GM12873 (cell line): ENCODE measurements around the gene SAT1.

ENCODE experiments used
- TF ChIP-seq, protein P1 (sequence below): IDR thresholded peaks from 2 replicates; pipeline ENCODE4 v1.5.1; 2012; ENCODE audit warnings: low read depth, mild to moderate bottlenecking, moderate library complexity, low read length, control low read depth; ENCODE audit not compliant: insufficient read depth; ENCODE audit errors: missing control alignments

Gene SAT1

DNA sequence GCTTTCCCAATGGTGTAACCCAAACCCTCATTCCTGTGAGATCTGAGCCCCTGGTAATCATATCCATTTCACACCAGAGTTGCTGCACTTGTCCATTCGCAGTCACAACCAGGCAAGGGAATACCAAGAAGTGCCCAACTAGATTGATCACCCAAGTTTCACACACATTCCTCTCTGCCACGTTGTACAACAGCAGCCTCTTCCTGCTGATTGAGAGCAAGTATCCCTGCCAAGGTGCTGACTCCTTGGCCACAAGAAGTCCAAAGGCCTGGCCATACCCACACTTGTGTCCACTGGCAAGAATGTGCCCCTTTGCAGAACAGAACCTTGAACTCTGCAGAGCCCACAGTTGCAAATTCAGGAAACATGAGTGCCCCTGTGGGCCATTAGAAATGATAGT lies 33.4 kb upstream of the SAT1 start:
- TF ChIP-seq, protein P1, sequence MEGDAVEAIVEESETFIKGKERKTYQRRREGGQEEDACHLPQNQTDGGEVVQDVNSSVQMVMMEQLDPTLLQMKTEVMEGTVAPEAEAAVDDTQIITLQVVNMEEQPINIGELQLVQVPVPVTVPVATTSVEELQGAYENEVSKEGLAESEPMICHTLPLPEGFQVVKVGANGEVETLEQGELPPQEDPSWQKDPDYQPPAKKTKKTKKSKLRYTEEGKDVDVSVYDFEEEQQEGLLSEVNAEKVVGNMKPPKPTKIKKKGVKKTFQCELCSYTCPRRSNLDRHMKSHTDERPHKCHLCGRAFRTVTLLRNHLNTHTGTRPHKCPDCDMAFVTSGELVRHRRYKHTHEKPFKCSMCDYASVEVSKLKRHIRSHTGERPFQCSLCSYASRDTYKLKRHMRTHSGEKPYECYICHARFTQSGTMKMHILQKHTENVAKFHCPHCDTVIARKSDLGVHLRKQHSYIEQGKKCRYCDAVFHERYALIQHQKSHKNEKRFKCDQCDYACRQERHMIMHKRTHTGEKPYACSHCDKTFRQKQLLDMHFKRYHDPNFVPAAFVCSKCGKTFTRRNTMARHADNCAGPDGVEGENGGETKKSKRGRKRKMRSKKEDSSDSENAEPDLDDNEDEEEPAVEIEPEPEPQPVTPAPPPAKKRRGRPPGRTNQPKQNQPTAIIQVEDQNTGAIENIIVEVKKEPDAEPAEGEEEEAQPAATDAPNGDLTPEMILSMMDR, result no peak

DNA sequence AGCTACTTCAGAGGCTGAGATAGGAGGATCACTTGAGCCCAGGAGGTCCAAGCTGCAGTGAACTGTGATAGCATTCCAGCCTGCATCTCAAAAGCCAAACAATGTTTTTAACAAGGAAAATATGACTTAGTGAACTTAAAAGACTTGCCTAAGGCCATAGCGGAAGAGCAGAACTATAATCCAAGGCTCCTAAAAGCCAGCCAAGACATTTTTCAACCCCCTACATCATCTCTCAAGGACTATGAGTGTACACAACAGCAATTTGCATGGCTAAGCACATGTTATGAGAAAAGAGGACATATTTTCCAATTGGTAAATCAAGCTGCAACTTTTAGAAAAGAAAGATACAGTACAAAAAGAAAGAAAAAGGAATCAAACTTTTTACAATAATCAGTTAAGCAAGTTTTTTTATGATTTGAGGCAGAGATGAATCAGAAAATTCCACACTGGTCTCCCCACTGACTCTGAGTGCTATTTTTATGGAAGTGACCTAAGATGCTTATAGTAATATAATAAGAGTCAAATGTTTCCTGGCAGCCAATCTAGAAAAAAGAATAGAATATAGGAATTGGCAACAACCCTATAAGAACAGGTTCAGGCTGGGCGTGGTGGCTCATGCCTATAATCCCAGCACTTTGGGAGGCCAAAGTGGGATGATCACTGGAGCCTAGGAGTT lies 30.1 kb upstream of the SAT1 start:
- TF ChIP-seq, protein P1, result no peak

DNA sequence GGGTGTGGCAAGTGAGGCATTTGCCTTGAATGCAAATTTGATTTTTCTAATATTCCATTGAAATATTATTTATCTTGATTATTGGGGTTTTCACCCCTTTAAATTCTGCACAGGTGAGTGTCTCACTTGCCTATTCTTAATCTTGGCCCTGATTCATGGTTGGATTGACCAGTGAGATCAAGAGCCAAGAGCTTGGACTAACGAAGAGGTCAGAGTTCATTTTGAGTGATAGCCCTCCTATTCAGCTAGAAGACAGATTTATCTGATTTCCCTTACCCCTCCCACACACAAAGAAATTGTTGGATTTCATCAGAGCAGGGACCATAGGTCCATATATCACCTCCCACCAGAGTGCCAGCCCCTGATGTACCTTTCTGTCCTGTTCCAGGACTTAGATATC lies 28.3 kb upstream of the SAT1 start:
- TF ChIP-seq, protein P1, result no peak

DNA sequence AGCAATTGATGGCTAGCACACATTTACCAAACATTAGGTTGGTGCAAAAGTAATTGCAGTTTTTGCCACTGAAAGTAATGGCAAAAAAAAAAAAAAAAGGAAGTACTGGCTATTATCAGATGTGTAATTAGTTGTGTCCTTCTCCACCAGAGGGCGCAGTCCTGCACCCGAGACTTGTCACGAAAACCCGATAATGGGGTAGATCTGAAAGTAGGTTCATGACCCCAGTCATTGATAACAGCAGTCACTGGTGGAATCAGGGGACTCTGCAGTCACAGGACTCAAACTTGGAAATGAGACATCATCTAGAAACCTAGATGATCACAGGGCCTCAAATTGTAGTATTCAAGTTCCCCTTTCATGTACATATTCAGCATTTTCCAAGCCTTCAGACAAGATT lies 26.8 kb upstream of the SAT1 start:
- TF ChIP-seq, protein P1, result peak; percentile 68

DNA sequence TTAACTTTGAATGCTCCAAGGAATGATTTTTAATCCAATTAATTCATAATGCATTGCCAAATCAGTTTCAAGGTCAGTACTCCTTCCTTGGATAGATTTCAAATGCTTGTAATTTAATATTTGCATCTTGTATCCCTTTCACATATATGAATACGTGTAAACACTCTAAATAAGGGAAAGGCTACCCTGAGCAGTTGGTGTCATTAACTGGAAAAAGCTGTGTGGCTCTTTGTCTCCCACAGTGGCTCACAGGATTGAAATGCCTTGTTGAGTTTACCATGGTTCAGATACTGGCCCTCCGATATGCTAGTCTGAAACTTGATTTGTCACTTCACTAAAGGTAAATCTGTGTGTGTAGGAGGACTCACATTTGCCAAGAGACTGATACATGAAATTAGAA lies 23.2 kb upstream of the SAT1 start:
- TF ChIP-seq, protein P1, result no peak

DNA sequence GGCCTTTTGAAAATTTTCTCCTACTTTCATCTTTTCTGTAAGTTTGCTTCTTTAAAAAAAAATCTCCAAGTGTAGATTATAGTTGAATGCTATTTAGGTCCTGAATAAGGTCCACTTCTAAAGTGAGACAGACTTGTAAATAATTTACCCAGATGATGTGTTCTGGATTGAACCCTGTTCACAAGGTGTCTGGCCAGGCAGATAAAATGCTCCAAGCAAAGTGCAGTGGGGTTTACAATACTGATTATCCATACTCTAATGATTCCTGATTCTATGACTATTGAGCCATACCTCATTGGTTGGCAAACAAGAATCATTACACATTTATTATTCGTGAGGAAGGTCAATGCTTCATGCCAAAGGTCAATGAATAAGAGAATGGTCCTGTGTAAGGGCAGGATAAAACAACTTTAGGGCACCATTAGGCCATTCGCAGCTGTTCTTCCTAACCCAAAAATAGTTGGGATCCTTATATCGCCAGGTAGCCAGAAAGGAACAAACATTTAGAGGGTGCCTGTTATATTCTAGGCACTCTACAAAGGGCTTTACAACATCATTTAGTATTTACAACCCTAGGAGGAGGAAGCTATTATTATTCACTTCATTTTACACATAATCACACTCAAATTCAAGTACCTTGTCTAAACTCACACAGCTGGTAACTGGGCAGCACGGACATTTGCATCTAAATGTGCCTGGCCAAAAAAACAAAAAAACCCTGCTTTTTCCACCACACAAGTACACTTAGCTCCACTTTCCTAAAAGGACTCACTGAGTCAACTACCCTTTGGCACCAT lies 18.6 kb upstream of the SAT1 start:
- TF ChIP-seq, protein P1, result no peak

DNA sequence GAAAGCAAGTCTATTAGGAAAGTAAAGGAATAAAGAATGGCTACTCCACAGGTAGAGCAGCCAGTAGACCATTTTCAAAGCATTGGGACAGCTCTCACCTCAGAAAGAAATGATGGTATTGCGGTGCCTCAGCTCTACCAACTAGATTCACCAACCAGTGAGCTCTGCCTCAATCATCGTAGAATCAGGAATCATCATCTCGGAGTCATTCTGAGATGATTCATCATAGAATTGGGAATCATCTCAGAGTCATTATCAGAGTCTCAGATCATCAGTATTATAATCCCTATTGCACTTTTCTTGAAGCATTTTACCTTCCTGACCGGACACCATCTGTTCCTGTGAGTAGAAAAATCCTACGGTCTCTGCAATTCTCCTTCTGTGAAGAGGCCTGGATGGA lies 17.5 kb upstream of the SAT1 start:
- TF ChIP-seq, protein P1, result no peak
